HepG2 (cell line): ENCODE measurements around the gene SLX1A. TPM values are rescaled to one million over a fixed set of nuclear protein-coding genes. Genes with fewer than 3 reads are reported as not detected.

Source experiments
- AGO1 ChIP-seq: fragments of 200-400 bp; formaldehyde crosslinking; IDR thresholded peaks from 2 replicates; pipeline ENCODE4 v1.6.1; 2017; ENCODE audit warnings: mild to moderate bottlenecking, low read depth, low read length, moderate library complexity; ENCODE audit not compliant: poor library complexity, severe bottlenecking
- BRD4 ChIP-seq: sonication (generic); formaldehyde crosslinking; IDR thresholded peaks from 2 replicates; pipeline ENCODE4 v1.4.0; 2020; ENCODE audit warnings: missing genetic modification reagents
- DMAP1 ChIP-seq: IDR thresholded peaks from 2 replicates; pipeline ENCODE4 v1.6.1; 2016
- GATAD1 ChIP-seq: IDR thresholded peaks from 2 replicates; pipeline ENCODE4 v1.6.1; 2016; ENCODE audit warnings: missing genetic modification reagents, missing compliant biosample characterization
- KDM2A ChIP-seq: sonication (generic); formaldehyde crosslinking; IDR thresholded peaks from 2 replicates; pipeline ENCODE4 v1.4.0; 2020; ENCODE audit warnings: low read depth, missing genetic modification reagents, borderline replicate concordance
- KDM4B ChIP-seq: sonication (generic); formaldehyde crosslinking; IDR thresholded peaks from 2 replicates; pipeline ENCODE4 v1.4.0; 2020; ENCODE audit warnings: missing genetic modification reagents
- SRF ChIP-seq: IDR thresholded peaks from 2 replicates; pipeline ENCODE4 v1.6.1; 2011; ENCODE audit warnings: mild to moderate bottlenecking, low read depth, low read length, moderate library complexity
- STAG1 ChIP-seq: sonication (generic); formaldehyde crosslinking; IDR thresholded peaks from 2 replicates; pipeline ENCODE4 v1.4.0; 2020; ENCODE audit warnings: missing genetic modification reagents
- TBX2 ChIP-seq: sonication (generic); formaldehyde crosslinking; IDR thresholded peaks from 2 replicates; pipeline ENCODE4 v1.5.0; 2020; ENCODE audit warnings: missing genetic modification reagents, mild to moderate bottlenecking, borderline replicate concordance
- ZNF317 ChIP-seq: sonication (generic); formaldehyde crosslinking; IDR thresholded peaks from 2 replicates; pipeline ENCODE4 v1.5.0; 2020; ENCODE audit warnings: mild to moderate bottlenecking, missing genetic modification reagents
- polyA plus RNA-seq, 8 experiments: library from polyadenylated mRNA; depleted of rRNA in 3 of 8; stranded (reverse) in 7 of 8; unstranded in 1 of 8; fragments of >200 nt; fragmentation: Illumina TruSeq in 4 of 8; extraction: Trizol in 4 of 8; gene quantifications; 2 replicates each; pipeline versions ENCODE4 v1.2.1 to v1.2.3, GENCODE V29; 2011 to 2016; ENCODE audit warnings: low read depth in 4 of 8, missing spikeins in 1 of 8, mixed read lengths in 1 of 8; ENCODE audit not compliant: insufficient read depth in 1 of 8
- total RNA-seq, 5 experiments: library from RNA; depleted of rRNA; stranded (reverse); fragments of >200 nt; fragmentation: Illumina TruSeq; extraction: Trizol; gene quantifications; 2 replicates each; pipeline ENCODE4 v1.2.3, GENCODE V29; 2016; ENCODE audit warnings: low read depth in 1 of 5
- TF ChIP-seq, protein P1 (sequence below): sonication (generic); formaldehyde crosslinking; IDR thresholded peaks from 2 replicates; pipeline ENCODE4 v1.4.0; 2020; ENCODE audit warnings: missing genetic modification reagents
- TF ChIP-seq, protein P2 (sequence below): sonication (generic); IDR thresholded peaks from 2 replicates; pipeline ENCODE4 v1.6.1; 2016; ENCODE audit warnings: low read depth, borderline replicate concordance
- TF ChIP-seq, protein P3 (sequence below): sonication (generic); formaldehyde crosslinking; IDR thresholded peaks from 2 replicates; pipeline ENCODE4 v1.8.1; 2023; ENCODE audit warnings: mild to moderate bottlenecking, moderate library complexity, missing genetic modification reagents
- TF ChIP-seq, protein P4 (sequence below), 2 experiments: sonication (generic) in 1 of 2; formaldehyde crosslinking in 1 of 2; IDR thresholded peaks; 2 replicates each; pipeline versions ENCODE4 v1.4.0 to v1.6.1; 2016 to 2020; ENCODE audit warnings: borderline replicate concordance in 1 of 2, low read depth in 1 of 2, mild to moderate bottlenecking in 1 of 2, missing genetic modification reagents in 1 of 2
- TF ChIP-seq, protein P5 (sequence below): sonication (generic); formaldehyde crosslinking; IDR thresholded peaks from 2 replicates; pipeline ENCODE4 v1.5.1; 2020; ENCODE audit warnings: missing genetic modification reagents, mild to moderate bottlenecking, borderline replicate concordance

SLX1A gene
- total and polyA plus RNA-seq, 2 of the 13 experiments (the other 11 are each of a cell fraction or from before 2014, with no cell fraction given) = 12.0 to 37.1 TPM

DNA sequence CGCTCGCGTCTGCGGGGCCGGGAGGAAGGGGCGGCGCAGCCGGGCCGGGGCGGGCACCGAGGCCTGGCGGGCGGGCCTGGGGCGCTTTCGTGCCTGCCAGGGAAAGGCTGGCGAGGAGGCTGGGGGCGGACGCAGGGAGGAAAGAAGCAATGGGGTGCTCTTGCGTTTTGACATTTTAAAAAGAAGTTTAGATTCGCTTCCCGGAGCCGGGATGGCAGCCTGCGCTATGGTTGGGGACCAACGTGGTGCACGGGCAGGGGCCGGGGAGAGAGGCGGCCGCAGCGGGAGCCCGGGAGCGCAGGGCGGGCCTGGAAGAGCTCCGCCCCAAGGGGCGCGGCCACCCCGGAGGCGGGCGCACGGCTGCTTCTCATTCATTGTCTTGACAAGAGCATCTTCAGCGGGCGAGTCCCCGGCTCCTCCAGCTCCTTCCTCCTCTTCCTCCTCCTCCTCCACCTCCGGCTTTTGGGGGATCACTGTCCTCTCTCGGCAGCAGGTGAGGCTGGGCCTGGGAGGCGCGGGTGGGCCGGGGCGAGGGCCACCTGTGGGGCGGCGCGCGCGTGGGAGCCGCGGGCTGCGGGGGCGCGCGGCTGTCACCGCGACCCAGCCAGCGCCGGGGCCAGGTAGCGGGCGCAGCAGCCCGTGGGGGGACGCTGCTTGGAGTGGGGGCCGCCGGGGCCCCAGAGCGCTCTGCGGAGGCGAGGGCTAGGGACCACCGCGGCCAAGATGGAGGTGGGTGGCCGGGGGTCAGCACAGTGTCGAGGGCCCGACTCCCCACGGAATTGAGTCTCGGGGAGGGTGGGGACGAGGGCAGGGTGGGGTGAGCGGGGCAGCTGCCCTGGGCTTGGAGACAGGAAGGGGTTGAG is 10.2 kb upstream of the SLX1A start, which contains the start of gene CORO1A (continued):
- TF ChIP-seq SRF = no peak
- TF ChIP-seq, protein P1, sequence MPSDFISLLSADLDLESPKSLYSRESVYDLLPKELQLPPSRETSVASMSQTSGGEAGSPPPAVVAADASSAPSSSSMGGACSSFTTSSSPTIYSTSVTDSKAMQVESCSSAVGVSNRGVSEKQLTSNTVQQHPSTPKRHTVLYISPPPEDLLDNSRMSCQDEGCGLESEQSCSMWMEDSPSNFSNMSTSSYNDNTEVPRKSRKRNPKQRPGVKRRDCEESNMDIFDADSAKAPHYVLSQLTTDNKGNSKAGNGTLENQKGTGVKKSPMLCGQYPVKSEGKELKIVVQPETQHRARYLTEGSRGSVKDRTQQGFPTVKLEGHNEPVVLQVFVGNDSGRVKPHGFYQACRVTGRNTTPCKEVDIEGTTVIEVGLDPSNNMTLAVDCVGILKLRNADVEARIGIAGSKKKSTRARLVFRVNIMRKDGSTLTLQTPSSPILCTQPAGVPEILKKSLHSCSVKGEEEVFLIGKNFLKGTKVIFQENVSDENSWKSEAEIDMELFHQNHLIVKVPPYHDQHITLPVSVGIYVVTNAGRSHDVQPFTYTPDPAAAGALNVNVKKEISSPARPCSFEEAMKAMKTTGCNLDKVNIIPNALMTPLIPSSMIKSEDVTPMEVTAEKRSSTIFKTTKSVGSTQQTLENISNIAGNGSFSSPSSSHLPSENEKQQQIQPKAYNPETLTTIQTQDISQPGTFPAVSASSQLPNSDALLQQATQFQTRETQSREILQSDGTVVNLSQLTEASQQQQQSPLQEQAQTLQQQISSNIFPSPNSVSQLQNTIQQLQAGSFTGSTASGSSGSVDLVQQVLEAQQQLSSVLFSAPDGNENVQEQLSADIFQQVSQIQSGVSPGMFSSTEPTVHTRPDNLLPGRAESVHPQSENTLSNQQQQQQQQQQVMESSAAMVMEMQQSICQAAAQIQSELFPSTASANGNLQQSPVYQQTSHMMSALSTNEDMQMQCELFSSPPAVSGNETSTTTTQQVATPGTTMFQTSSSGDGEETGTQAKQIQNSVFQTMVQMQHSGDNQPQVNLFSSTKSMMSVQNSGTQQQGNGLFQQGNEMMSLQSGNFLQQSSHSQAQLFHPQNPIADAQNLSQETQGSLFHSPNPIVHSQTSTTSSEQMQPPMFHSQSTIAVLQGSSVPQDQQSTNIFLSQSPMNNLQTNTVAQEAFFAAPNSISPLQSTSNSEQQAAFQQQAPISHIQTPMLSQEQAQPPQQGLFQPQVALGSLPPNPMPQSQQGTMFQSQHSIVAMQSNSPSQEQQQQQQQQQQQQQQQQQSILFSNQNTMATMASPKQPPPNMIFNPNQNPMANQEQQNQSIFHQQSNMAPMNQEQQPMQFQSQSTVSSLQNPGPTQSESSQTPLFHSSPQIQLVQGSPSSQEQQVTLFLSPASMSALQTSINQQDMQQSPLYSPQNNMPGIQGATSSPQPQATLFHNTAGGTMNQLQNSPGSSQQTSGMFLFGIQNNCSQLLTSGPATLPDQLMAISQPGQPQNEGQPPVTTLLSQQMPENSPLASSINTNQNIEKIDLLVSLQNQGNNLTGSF (CRISPR knock-in tag) = no peak
- TF ChIP-seq GATAD1 (CRISPR knock-in tag) = no peak
- no peak for TF ChIP-seq KDM4B
- TF ChIP-seq, protein P2, sequence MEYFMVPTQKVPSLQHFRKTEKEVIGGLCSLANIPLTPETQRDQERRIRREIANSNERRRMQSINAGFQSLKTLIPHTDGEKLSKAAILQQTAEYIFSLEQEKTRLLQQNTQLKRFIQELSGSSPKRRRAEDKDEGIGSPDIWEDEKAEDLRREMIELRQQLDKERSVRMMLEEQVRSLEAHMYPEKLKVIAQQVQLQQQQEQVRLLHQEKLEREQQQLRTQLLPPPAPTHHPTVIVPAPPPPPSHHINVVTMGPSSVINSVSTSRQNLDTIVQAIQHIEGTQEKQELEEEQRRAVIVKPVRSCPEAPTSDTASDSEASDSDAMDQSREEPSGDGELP = no peak
- TF ChIP-seq TBX2 (CRISPR knock-in tag) = peak; percentile 58
- no peak for TF ChIP-seq ZNF317
- no peak for TF ChIP-seq BRD4
- TF ChIP-seq KDM2A (CRISPR knock-in tag) = peak; percentile 46; the same call in 1 of the 2 replicates
- TF ChIP-seq, protein P3, sequence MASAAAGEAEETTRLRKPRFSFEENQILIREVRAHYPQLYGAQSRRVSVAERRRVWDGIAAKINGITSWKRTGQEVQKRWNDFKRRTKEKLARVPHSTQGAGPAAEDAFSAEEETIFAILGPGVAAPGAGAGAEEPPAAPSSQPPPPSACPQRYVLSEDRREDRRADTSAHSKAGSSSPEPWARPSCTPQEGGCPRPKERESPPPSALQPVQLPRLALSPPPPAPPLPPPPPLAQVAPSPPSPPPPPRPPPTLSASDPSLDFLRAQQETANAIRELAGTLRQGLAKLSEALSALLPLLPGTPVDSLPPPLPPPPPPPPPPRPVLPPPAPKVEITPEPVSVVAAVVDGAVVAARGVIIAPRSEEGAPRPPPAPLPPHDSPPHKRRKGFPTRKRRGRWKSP (CRISPR knock-in tag) = peak; percentile 87
- TF ChIP-seq, protein P4, sequence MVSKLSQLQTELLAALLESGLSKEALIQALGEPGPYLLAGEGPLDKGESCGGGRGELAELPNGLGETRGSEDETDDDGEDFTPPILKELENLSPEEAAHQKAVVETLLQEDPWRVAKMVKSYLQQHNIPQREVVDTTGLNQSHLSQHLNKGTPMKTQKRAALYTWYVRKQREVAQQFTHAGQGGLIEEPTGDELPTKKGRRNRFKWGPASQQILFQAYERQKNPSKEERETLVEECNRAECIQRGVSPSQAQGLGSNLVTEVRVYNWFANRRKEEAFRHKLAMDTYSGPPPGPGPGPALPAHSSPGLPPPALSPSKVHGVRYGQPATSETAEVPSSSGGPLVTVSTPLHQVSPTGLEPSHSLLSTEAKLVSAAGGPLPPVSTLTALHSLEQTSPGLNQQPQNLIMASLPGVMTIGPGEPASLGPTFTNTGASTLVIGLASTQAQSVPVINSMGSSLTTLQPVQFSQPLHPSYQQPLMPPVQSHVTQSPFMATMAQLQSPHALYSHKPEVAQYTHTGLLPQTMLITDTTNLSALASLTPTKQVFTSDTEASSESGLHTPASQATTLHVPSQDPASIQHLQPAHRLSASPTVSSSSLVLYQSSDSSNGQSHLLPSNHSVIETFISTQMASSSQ (IDR thresholded peaks at IDR 0.05; ENCODE audit: low read depth) = no peak
- TF ChIP-seq, protein P4 (CRISPR knock-in tag; IDR thresholded peaks at IDR 0.05; ENCODE audit: borderline replicate concordance) = 0 out of 2 replicates have a peak, but pooled peaks have one; percentile 8
- 0 out of 2 replicates have a peak, but pooled peaks have one; percentile 3 for TF ChIP-seq STAG1
- TF ChIP-seq AGO1 = peak; percentile 15
- TF ChIP-seq, protein P5, sequence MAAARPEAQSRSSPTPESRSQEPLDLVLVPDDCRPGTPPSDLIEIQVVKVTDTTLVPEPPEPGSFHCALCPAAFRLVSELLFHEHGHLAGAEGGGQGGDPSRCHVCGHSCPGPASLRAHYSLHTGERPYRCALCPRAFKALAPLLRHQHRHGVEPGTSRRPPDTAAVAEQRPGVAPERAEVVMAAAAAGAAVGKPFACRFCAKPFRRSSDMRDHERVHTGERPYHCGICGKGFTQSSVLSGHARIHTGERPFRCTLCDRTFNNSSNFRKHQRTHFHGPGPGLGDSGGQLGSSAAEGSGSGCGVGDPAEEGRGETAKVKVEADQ = no peak; the same call in 1 of the 2 replicates
- peak; percentile 51; the same call in 1 of the 2 replicates for TF ChIP-seq DMAP1
